RWPE2 (cell line): Measurements from ENCODE around the gene CNOT10.

Experiments used
- ATAC-seq: fragments of 200-7000 bp; cut with Tn5 transposase; 3 replicates; pipeline ENCODE4 v1.9.1; 2021; ENCODE audit warnings: low read depth
- DNase-seq: peaks from one replicate; pipeline ENCODE4 v3.0.0-alpha.2; 2020; ENCODE audit warnings: low spot score
- H3K27ac ChIP-seq: fragments of 450-650 bp; 2 replicates; pipeline ENCODE4 v1.5.1; 2017; ENCODE audit warnings: mild to moderate bottlenecking; ENCODE audit not compliant: poor library complexity, severe bottlenecking
- H3K27me3 ChIP-seq: fragments of 250-450 bp; sonication (Bioruptor Pico); 2 replicates; pipeline ENCODE4 v1.5.1; 2021; ENCODE audit warnings: mild to moderate bottlenecking, moderate library complexity; ENCODE audit not compliant: insufficient read depth, poor library complexity, severe bottlenecking
- H3K36me3 ChIP-seq: fragments of 250-450 bp; sonication (Bioruptor Pico); 2 replicates; pipeline ENCODE4 v1.5.1; 2020; ENCODE audit warnings: low read depth, mild to moderate bottlenecking, moderate library complexity
- H3K4me1 ChIP-seq: fragments of 250-450 bp; sonication (Bioruptor Pico); 2 replicates; pipeline ENCODE4 v1.5.1; 2021; ENCODE audit warnings: mild to moderate bottlenecking, moderate library complexity; ENCODE audit not compliant: insufficient read depth, poor library complexity, severe bottlenecking
- H3K4me3 ChIP-seq: fragments of 250-450 bp; sonication (Bioruptor Pico); 2 replicates; pipeline ENCODE4 v1.5.1; 2021; ENCODE audit warnings: mild to moderate bottlenecking, moderate library complexity; ENCODE audit not compliant: severe bottlenecking
- H3K9me3 ChIP-seq: fragments of 250-450 bp; sonication (Bioruptor Pico); 2 replicates; pipeline ENCODE4 v1.5.1; 2021; ENCODE audit warnings: mild to moderate bottlenecking, moderate library complexity; ENCODE audit not compliant: severe bottlenecking
- TF ChIP-seq, protein P1 (sequence below): fragments of 450-650 bp; IDR thresholded peaks from one replicate; pipeline ENCODE4 v1.5.1; 2017; ENCODE audit warnings: mild to moderate bottlenecking, moderate library complexity; ENCODE audit not compliant: poor library complexity, severe bottlenecking

CNOT10 gene, protein sequence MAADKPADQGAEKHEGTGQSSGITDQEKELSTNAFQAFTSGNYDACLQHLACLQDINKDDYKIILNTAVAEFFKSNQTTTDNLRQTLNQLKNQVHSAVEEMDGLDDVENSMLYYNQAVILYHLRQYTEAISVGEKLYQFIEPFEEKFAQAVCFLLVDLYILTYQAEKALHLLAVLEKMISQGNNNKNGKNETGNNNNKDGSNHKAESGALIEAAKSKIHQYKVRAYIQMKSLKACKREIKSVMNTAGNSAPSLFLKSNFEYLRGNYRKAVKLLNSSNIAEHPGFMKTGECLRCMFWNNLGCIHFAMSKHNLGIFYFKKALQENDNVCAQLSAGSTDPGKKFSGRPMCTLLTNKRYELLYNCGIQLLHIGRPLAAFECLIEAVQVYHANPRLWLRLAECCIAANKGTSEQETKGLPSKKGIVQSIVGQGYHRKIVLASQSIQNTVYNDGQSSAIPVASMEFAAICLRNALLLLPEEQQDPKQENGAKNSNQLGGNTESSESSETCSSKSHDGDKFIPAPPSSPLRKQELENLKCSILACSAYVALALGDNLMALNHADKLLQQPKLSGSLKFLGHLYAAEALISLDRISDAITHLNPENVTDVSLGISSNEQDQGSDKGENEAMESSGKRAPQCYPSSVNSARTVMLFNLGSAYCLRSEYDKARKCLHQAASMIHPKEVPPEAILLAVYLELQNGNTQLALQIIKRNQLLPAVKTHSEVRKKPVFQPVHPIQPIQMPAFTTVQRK

DNA sequence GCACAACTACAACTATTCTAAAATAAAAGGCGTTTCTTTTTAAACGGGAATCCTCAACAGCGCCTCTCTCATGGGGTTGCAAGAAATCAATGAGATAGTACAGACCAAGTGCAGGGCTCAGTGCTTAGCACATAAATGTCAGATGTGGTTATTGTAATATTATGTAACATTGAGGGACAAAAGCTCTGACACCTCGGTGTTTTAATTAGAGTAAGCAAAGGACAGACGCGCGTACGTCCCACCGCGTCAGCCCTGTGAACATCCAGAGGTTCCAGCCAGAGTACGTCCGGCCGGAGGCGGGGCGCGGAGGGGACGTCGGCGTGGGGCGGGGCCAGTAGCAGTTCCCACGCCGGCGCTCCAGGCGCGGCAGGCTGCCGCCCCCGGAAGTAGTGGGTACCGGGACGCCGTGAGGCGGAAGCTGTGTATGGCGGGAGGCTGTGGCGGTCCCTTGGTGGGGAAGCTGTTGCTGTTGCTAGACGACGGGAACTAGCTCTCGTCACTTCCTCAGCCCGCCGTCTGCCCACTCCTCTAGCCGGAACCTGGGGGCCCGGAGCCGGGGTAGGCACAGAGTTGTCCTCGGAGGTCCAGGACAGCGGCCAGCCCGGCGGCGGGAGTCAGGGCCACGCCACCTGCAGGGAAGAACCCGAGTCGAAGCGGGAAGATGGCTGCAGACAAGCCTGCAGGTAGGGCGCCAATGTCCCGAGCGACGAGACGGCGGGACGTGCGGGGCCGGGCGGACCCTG, at the start of gene CNOT10:
TSS of gene CNOT10 (plus strand) at position 389 of the 743 bp plus-strand sequence. CDS start at position 662, 273 bp downstream.
- no peaks in the 10 kb centered on the region for H3K27me3 ChIP-seq
- H3K36me3 ChIP-seq: peaks cover 7% of the 10 kb centered on the region; the same call in 1 of the 2 replicates
- DNase-seq: peak; percentile 92

DNA sequence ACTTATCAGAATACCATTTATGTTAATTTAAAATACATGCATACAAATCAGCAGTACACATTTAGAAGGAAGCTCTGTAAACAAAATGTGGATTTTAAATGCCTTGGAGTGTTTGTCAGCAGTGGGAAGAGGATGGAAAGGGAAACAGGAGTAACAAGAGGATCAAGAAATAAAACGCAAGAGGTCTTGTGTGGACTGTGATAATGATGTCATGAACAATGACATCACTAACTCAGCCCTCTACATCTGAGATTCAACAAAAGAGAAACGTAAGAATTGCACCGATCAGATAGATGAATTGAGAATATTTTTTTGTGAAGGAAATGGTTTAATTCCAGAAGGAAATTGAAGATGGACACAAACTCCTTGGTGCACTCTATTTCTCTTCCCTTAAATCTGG, 44.0 kb upstream of the CNOT10 start:
- no peaks in the 10 kb centered on the region for H3K27me3 ChIP-seq
- TF ChIP-seq, protein P1, sequence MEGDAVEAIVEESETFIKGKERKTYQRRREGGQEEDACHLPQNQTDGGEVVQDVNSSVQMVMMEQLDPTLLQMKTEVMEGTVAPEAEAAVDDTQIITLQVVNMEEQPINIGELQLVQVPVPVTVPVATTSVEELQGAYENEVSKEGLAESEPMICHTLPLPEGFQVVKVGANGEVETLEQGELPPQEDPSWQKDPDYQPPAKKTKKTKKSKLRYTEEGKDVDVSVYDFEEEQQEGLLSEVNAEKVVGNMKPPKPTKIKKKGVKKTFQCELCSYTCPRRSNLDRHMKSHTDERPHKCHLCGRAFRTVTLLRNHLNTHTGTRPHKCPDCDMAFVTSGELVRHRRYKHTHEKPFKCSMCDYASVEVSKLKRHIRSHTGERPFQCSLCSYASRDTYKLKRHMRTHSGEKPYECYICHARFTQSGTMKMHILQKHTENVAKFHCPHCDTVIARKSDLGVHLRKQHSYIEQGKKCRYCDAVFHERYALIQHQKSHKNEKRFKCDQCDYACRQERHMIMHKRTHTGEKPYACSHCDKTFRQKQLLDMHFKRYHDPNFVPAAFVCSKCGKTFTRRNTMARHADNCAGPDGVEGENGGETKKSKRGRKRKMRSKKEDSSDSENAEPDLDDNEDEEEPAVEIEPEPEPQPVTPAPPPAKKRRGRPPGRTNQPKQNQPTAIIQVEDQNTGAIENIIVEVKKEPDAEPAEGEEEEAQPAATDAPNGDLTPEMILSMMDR: no peak
- DNase-seq (no peak), ATAC-seq (no peak)
- H3K4me1 ChIP-seq: no peaks in the 10 kb centered on the region
- H3K9me3 ChIP-seq: no peaks in the 10 kb centered on the region
- H3K4me3 ChIP-seq: no peak overlapping the region
- H3K36me3 ChIP-seq: no peaks in the 10 kb centered on the region
- no peak overlapping the region for H3K27ac ChIP-seq

More for the DNA sequence above, at the start of gene CNOT10:
- peak within 1 kb of the TSS; percentile 41 for H3K27ac ChIP-seq
- no peaks in the 10 kb centered on the region for H3K9me3 ChIP-seq
- TF ChIP-seq, protein P1: no peak
- peak within 1 kb of the TSS; percentile 72 for H3K4me3 ChIP-seq
- H3K4me1 ChIP-seq: peaks cover 9% of the 10 kb centered on the region
- ATAC-seq: peak; percentile 96

DNA sequence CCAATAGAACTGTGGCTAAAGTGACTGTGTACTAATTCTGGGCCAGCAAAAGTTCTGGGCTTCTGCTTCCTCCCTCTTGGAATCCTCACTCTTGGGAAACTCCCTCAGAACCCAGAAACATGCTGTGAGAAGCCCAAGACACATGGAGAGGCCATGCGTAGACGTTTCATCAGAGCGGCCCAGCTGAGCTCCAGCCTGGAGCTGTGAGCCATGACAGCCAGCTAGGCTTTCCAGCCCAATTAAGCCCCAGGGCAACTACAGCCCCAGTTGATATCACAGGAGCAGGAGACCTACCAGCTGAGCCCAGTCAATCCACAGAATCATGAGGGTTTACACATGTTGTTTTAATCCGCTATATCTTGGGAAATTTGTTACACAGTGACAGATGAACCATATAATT, 43.6 kb upstream of the CNOT10 start:
- TF ChIP-seq, protein P1: no peak

DNA sequence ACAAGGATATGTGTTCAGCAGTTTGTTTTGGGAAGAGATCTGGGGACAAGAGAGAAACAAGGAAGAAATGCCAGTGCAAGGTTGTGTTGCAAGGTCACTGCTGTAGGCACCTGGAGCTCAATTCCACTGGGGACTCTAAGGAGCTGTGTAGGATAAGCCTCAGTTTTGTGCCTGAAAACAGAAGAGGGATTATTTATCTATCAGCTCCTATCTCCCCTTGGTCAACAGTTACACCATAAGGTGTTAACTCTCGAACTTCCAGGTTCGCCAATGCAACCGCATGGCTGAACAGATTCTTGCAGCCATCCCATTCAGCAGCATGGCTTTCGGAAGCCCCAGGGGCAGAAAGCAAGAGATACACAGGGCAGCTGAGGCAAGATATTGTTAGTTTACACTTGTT, 41.6 kb upstream of the CNOT10 start:
- ATAC-seq: no peak
- no peak overlapping the region for H3K4me3 ChIP-seq
- no peaks in the 10 kb centered on the region for H3K27me3 ChIP-seq
- H3K27ac ChIP-seq: no peak overlapping the region
- TF ChIP-seq, protein P1: no peak
- H3K9me3 ChIP-seq: no peaks in the 10 kb centered on the region
- H3K36me3 ChIP-seq: no peaks in the 10 kb centered on the region
- no peak for DNase-seq
- no peaks in the 10 kb centered on the region for H3K4me1 ChIP-seq

More for the DNA sequence above, 43.6 kb upstream of the CNOT10 start:
- no peaks in the 10 kb centered on the region for H3K27me3 ChIP-seq
- ATAC-seq: no peak
- no peak overlapping the region for H3K4me3 ChIP-seq
- H3K27ac ChIP-seq: no peak overlapping the region
- no peaks in the 10 kb centered on the region for H3K4me1 ChIP-seq
- H3K36me3 ChIP-seq: no peaks in the 10 kb centered on the region
- no peak for DNase-seq
- H3K9me3 ChIP-seq: no peaks in the 10 kb centered on the region
